ENCODE measurements around the gene BCAT1. TPM values are rescaled to one million over a fixed set of nuclear protein-coding genes. Genes with fewer than 3 reads are reported as not detected.
"Not testable (repeated sequence)": the region's sequence is repeated elsewhere in the genome, so short reads cannot be mapped to it uniquely, and the experiment has no call there.

The BCAT1 gene
- total RNA-seq, 1 experiment from 2014 or later: 101 TPM

DNA sequence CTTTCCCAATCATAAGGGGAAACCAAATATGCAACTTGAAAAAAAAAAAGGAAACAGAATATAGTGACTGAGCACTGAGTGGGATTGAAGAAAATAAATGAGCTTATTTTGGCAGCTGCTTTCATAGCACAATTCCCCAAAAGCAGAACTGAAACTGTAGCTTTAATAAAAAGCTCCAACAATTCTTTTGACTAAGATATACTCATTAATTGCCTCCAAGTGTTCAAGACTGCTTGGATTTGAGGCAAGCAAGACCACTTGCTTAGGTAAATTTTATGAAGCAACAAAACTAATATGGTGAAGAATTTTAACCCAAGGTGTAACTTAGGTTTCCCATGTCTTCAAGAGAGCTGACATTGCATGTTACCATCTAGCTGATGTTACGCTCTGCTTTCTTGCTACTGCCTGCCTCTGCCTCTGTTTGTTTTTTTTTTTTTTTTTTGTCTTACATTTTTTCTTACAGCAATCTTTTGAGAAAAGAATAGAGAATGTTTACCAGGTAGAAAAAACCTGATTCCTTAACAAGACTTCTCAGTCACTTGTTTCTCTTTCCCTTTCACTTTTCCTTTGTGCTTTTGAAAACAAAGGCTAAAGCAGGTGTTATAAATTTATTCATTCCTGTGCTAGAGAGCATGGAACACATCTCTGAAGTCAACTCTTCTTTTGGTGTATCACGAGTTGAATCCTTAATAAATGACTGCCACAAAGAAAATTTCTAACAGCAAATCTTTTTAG lies 134.4 kb downstream of the BCAT1 start:
- no peak for DNase-seq (ENCODE audit: low read depth)

GRCh38 chr12:24810378-24810777 lies 138.5 kb downstream of the BCAT1 start:
- DNase-seq (ENCODE audit: low read depth): no peak

DNA sequence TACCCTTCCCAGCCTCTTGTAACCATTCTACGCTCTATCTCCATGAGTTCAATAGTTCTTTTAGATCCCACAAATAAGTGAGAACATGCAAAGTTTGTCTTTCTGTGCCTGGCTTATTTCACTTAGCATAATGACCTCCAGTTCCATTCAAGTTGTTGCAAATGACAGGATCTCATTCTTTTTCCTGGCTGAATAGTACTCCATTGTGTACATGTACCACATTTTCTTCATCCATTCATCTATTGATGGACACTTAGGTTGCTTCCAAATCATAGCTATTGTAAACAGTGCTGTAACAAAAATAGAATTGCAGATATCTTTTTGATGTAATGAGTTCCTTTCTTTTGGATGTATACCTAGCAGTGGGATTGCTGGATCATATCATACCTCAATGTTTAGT lies 139.6 kb downstream of the BCAT1 start:
- DNase-seq (ENCODE audit: low read depth): not testable (repeated sequence)

- DNase-seq (ENCODE audit: low read depth): no peak
Measured at GRCh38 chr12:24808651-24809050, 140.2 kb downstream of the BCAT1 start.

- no peak for DNase-seq (ENCODE audit: low read depth)
Measured at GRCh38 chr12:24806386-24806785, 142.5 kb downstream of the BCAT1 start.

GRCh38 chr12:24803430-24804245 lies 145.3 kb downstream of the BCAT1 start:
- no peak for DNase-seq (ENCODE audit: low read depth)

- no peak for DNase-seq (ENCODE audit: low read depth)
Measured at GRCh38 chr12:24798335-24798734, 150.6 kb downstream of the BCAT1 start.

- DNase-seq (ENCODE audit: low read depth): no peak
Measured at GRCh38 chr12:24797901-24798300, 151.0 kb downstream of the BCAT1 start.

GRCh38 chr12:24796876-24797275 lies 152.0 kb downstream of the BCAT1 start:
- DNase-seq (ENCODE audit: low read depth): no peak

GRCh38 chr12:24795699-24796347 lies 153.1 kb downstream of the BCAT1 start:
- peak; percentile 12 for DNase-seq (ENCODE audit: low read depth)

DNA sequence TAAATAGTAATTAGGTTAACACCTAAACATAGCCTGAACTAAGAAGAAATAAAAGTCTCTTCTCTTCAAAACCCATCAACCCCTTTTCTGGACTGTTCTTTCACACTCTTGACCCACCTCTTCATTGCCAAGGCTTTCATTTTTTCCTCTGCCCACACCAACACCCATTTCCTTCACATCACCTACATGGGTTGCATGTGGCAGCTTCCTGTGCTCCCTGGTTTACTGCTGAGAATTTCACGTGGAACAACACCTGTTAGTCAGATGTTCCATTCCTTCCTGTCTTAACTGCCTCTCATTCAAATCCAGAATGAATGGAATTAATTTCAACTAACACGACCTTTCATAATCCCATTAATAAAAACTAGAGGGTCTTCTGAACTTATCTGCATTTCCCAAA lies 157.3 kb downstream of the BCAT1 start:
- no peak for DNase-seq (ENCODE audit: low read depth)

DNA sequence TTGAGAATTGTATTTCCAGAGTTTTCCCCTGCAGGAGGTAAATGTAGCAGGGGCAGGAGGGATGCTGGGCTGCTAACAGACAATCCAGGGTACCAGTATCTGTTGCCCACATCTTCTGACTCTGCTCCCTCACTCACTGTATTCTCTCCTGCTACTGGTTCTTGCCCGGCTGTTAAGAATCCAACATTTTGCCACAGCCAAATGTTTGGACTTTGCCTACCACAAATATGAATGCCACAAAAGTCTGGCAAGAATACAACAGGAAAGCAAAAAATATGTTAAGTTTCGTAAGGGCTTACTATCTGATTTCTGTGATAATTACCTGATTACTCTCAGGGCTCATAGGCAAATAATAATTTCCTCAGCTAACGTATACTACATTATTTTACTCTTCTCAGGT lies 160.0 kb downstream of the BCAT1 start:
- DNase-seq (ENCODE audit: low read depth): no peak

GRCh38 chr12:24780697-24781368 lies 168.1 kb downstream of the BCAT1 start:
- DNase-seq (ENCODE audit: low read depth): no peak

DNA sequence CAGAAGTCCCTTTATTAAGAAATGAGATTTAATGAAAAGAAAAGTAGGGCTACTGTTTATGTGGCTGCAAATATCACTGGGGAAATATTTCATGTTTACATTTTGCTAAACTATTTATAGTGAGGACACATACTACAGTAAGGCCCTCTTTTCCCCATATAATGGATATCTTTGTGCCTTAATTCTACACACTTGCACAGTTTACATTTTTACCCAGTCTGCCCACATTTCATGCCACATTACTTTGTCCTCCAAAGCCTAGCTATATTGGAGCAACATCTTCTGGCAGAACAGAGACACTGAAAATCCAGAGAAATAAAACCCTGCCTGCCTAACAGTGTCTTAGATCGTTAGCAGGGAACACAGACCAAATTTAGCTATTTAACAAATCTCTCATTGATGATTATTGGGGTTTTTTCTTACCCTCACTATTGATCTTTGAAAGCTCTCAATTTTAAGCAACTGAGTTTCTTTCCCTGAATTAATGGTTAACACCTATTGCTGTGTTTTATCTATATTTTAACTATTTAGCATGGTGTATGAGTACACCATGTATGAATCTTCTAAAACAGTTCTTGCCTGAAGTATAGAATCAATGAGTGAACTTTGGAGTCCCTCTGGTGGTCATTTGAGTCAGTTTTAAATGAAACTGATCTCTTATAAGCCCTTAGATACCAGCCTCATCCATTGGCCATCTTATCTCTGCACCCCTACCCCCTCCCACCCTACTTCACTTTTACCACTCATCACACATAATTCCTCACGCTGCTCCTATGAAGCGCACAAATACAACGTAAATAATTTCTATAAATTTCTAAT lies 170.2 kb downstream of the BCAT1 start:
- DNase-seq (ENCODE audit: low read depth): peak; percentile 26

DNA sequence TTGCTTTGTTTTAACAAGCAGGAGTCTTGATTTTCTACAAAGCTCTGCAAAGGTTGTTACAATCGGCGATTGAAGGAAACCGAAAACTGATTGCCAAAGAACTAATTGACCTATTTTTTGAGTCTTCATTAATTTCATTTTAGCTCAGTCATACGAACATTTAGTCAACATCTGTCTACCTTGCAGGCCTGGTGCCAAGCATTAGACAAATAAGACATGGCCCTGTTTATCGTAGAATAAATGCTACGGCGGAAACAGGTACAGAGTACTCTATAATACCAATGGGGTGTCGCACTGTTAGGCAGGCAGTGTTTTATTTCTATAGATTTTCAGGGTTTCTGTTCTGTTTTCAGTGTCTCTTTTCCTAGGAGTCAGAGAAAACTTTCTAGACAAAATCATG lies 171.5 kb downstream of the BCAT1 start:
- DNase-seq (ENCODE audit: low read depth): no peak

- DNase-seq (ENCODE audit: low read depth): no peak
Measured at GRCh38 chr12:24776861-24777260, 172.0 kb downstream of the BCAT1 start.

- no peak for DNase-seq (ENCODE audit: low read depth)
Measured at GRCh38 chr12:24775073-24775472, 173.8 kb downstream of the BCAT1 start.

GRCh38 chr12:24773996-24774395 lies 174.9 kb downstream of the BCAT1 start:
- DNase-seq (ENCODE audit: low read depth): no peak

- no peak for DNase-seq (ENCODE audit: low read depth)
Measured at GRCh38 chr12:24772813-24773212, 176.1 kb downstream of the BCAT1 start.

- DNase-seq (ENCODE audit: low read depth): no peak
Measured at GRCh38 chr12:24770821-24771220, 178.1 kb downstream of the BCAT1 start.

DNA sequence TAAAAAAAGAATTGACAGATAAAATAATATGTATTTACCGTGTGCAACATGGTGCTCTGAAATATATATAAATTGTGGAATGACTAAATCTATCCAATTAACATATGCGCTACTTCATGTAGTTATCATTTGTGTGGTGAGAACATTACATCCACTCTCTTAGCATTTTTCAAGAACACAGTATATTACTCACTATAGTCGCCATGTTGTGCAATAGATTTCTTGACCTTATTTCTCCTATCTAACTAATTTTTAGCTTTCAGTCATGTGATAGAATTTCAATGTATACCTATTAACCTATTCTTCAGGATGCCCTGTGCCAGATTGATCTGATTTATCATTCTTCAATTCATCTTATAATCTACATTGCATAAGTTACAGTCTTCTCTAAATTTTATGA lies 178.6 kb downstream of the BCAT1 start:
- DNase-seq (ENCODE audit: low read depth): no peak

All from Daoy (cell line).